H1 (cell line): ENCODE data around the gene TTC22. TPM values are rescaled to one million over a fixed set of nuclear protein-coding genes. Genes with fewer than 3 reads are reported as not detected.

Experiments
- CHD1 ChIP-seq: IDR thresholded peaks from 2 replicates; pipeline ENCODE4 v1.6.1; 2012; ENCODE audit warnings: low read depth, low read length, improper control_type of control experiment
- EZH2 ChIP-seq: fragments of 200-600 bp; sonication (generic); IDR thresholded peaks from 2 replicates; pipeline ENCODE4 v1.7.1; 2012; ENCODE audit warnings: low read depth, mild to moderate bottlenecking, moderate library complexity, low read length, inconsistent platforms; ENCODE audit not compliant: severe bottlenecking
- SIN3A ChIP-seq, 2 experiments: IDR thresholded peaks in 1 of 2; conservative IDR thresholded peaks in 1 of 2; 2 replicates each; pipeline ENCODE4 v1.6.1; 2011 to 2012; ENCODE audit warnings: low read length in 2 of 2, improper control_type of control experiment in 1 of 2, low read depth in 1 of 2, mild to moderate bottlenecking in 1 of 2
- SIX5 ChIP-seq: IDR thresholded peaks from 2 replicates; pipeline ENCODE4 v1.6.1; 2011; ENCODE audit warnings: mild to moderate bottlenecking, low read depth, low read length
- polyA plus RNA-seq, 7 experiments: library from polyadenylated mRNA; depleted of rRNA in 3 of 7; stranded (reverse) in 5 of 7; unstranded in 2 of 7; fragments of >200 nt in 5 of 7; fragments of 200-250 nt in 2 of 7; gene quantifications; 1 replicate in 5 of 7; 2 replicates in 1 of 7; 4 replicates in 1 of 7; pipeline versions ENCODE4 v1.2.1 to v1.2.3, GENCODE V29; 2011 to 2013; ENCODE audit warnings: missing spikeins in 2 of 7, mixed read lengths in 2 of 7
- total RNA-seq: library from RNA; stranded (reverse); fragmentation: NEBNext Ultra II Directional; extraction: Animal tissue kit (Norgen Biotek cat#: 25700); gene quantifications from 2 replicates; pipeline ENCODE4 v1.2.1, GENCODE V29; 2021
- TF ChIP-seq, protein P1 (sequence below): fragments of 300-600 bp; sonication (generic); IDR thresholded peaks from 2 replicates; pipeline ENCODE4 v1.7.1; 2012; ENCODE audit warnings: low read length, moderate library complexity, mild to moderate bottlenecking, inconsistent platforms; ENCODE audit not compliant: insufficient replicate concordance

Gene TTC22
- total and polyA plus RNA-seq, 2 of the 8 experiments (the other 6 are each of a cell fraction or from before 2014, with no cell fraction given): 1.00 to 1.6 TPM

DNA sequence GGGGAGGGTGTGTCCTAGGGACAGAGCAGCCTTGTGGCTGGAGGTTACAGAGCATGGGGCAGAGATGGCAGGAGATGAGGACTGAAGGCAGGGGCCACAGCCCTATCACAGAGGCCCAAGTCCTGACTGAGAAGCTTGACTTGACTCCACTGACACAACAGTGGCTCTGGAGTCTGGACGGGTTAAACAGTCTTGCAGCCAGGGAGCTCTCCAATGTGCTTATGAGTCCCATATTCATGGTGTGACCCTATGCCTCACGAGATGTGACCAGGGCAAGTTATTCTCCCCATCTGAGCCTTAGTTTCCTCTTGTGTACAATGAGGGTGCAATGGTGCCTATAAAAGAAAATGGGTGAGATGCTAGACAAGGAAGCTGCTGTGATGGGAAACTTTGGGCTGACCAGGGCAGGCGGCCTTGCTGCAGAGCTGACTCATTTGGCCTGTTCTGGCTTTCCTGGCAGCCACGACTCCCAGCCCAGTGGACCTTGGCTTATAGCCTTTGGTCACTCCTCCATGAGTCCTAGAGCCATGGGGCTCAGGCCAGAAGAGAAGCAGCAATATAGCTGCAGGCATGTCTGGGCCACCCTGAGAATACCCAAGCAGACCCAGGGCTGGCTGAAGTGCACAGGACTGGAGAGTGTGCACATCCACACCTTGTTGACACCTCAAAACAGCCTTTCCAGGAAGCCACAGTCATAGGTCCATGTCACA, 2.8 kb upstream of the TTC22 start (continued):
- TF ChIP-seq, protein P1, sequence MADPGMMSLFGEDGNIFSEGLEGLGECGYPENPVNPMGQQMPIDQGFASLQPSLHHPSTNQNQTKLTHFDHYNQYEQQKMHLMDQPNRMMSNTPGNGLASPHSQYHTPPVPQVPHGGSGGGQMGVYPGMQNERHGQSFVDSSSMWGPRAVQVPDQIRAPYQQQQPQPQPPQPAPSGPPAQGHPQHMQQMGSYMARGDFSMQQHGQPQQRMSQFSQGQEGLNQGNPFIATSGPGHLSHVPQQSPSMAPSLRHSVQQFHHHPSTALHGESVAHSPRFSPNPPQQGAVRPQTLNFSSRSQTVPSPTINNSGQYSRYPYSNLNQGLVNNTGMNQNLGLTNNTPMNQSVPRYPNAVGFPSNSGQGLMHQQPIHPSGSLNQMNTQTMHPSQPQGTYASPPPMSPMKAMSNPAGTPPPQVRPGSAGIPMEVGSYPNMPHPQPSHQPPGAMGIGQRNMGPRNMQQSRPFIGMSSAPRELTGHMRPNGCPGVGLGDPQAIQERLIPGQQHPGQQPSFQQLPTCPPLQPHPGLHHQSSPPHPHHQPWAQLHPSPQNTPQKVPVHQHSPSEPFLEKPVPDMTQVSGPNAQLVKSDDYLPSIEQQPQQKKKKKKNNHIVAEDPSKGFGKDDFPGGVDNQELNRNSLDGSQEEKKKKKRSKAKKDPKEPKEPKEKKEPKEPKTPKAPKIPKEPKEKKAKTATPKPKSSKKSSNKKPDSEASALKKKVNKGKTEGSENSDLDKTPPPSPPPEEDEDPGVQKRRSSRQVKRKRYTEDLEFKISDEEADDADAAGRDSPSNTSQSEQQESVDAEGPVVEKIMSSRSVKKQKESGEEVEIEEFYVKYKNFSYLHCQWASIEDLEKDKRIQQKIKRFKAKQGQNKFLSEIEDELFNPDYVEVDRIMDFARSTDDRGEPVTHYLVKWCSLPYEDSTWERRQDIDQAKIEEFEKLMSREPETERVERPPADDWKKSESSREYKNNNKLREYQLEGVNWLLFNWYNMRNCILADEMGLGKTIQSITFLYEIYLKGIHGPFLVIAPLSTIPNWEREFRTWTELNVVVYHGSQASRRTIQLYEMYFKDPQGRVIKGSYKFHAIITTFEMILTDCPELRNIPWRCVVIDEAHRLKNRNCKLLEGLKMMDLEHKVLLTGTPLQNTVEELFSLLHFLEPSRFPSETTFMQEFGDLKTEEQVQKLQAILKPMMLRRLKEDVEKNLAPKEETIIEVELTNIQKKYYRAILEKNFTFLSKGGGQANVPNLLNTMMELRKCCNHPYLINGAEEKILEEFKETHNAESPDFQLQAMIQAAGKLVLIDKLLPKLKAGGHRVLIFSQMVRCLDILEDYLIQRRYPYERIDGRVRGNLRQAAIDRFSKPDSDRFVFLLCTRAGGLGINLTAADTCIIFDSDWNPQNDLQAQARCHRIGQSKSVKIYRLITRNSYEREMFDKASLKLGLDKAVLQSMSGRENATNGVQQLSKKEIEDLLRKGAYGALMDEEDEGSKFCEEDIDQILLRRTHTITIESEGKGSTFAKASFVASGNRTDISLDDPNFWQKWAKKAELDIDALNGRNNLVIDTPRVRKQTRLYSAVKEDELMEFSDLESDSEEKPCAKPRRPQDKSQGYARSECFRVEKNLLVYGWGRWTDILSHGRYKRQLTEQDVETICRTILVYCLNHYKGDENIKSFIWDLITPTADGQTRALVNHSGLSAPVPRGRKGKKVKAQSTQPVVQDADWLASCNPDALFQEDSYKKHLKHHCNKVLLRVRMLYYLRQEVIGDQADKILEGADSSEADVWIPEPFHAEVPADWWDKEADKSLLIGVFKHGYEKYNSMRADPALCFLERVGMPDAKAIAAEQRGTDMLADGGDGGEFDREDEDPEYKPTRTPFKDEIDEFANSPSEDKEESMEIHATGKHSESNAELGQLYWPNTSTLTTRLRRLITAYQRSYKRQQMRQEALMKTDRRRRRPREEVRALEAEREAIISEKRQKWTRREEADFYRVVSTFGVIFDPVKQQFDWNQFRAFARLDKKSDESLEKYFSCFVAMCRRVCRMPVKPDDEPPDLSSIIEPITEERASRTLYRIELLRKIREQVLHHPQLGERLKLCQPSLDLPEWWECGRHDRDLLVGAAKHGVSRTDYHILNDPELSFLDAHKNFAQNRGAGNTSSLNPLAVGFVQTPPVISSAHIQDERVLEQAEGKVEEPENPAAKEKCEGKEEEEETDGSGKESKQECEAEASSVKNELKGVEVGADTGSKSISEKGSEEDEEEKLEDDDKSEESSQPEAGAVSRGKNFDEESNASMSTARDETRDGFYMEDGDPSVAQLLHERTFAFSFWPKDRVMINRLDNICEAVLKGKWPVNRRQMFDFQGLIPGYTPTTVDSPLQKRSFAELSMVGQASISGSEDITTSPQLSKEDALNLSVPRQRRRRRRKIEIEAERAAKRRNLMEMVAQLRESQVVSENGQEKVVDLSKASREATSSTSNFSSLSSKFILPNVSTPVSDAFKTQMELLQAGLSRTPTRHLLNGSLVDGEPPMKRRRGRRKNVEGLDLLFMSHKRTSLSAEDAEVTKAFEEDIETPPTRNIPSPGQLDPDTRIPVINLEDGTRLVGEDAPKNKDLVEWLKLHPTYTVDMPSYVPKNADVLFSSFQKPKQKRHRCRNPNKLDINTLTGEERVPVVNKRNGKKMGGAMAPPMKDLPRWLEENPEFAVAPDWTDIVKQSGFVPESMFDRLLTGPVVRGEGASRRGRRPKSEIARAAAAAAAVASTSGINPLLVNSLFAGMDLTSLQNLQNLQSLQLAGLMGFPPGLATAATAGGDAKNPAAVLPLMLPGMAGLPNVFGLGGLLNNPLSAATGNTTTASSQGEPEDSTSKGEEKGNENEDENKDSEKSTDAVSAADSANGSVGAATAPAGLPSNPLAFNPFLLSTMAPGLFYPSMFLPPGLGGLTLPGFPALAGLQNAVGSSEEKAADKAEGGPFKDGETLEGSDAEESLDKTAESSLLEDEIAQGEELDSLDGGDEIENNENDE: no peak
- TF ChIP-seq CHD1: no peak
- no peak for TF ChIP-seq SIN3A (conservative IDR thresholded peaks at IDR 0.05 in 1 of 2, IDR thresholded peaks at IDR 0.05 in 1 of 2; ENCODE audit: low read depth in 1 of 2, low read length in 2 of 2)
- no peak for TF ChIP-seq EZH2
- no peak for TF ChIP-seq SIX5
